ENCODE results near the gene GSK3A.

Gene GSK3A

DNA sequence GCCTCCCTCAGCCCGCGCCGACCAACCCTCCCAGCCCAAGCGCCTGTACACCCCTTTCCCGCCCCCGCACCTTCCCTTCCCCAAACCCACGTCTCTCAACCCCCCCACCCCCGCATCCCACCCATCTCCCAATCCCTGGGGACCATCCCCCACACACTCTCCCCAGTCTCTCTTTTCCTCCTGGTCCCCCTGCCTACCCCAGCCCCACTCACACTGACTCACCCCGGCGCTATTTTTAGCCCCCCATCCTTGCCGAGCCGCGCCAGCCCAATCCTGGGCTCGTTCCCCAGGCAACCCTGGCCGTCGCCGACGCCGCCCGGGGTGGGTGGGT lies 38.4 kb upstream of the GSK3A start:
- peak; percentile 83 for DNase-seq

DNA sequence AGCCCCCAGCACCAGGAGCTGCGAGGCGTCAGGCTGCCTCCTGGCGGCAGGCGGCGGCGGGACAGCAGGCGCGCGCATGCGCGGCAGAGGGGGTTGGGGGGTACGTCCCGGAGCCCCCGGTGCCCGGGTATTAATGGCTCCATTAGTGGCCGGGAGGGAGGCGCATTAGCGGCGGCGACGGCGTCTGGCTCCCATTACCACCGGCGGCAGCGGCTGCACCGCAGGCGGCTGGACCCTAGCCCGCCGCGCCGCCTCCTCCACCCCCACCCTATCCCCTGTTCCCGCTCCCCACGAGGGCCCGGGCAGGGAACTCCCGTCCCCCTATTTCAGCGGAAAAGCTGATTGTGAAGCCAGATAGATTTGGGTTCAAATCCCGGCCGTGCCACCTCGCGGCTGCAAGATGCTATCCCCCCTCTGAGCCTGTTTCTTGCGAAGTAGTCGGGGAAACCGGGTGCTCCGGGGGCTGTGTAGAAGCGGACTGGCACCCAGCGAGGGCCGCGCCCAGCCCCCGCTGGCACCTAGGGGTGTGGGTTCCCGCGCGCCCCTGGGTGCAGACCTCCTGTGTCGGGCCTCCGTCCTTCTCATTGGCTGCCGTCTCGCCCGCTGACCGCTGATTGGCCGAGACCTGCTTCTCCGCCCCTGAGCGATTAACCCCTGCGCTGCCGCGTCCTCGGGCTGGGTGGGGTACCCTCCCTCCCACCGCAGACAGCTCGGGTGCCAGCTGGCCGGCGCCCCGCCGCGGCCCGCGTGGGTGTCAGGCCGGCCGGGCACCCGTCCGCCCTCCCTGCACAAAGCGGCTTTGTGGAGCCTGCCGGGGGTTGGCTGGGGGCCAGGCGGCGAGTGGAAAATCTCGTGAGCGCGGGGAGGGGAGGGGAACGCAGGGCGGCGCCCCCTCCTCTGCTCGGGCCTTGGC lies 37.8 kb upstream of the GSK3A start:
- DNase-seq, result peak; percentile 94

DNA sequence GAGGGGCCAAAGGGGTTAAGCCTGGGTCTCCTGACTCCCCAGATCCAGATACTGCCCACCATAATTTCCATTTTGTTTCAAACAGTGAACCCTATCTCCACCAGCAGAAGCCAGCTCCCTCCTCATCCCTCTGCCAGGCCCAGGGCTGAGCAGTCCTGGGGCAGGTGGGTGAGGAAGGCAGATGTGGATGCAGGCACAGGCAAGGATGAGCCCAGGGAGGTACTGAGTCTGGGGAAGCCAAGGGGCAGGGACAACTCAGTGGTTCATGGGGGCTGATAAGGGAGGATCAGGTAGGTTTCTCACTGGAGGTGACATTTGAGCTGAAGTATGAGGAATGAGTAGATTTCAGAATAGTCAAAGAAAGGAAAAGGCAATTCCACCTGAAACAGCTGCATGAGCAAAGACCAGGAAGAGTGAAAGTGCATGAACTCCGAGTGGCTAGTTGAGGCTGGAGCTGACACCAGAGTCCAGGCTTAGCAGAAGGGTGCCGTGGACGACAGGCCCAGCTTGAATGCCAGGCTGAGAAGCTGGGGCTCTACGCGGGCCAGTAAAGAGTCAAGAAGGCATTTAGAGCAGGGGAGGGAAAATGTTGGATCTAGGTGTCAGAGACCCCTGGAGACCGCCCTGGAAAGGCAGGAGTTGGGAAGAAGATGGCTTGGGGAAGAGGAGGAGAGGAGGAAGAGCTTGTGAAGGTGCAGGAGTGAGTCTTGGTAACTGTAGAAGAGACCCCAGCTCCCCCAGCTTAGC lies 36.9 kb upstream of the GSK3A start:
- no peak for DNase-seq

GRCh38 chr19:42278452-42279154 lies 36.2 kb upstream of the GSK3A start:
- DNase-seq, result no peak

- DNase-seq, result no peak
Observed at GRCh38 chr19:42277821-42278451, 35.5 kb upstream of the GSK3A start.

GRCh38 chr19:42276821-42277220 lies 34.4 kb upstream of the GSK3A start:
- DNase-seq, result no peak

DNA sequence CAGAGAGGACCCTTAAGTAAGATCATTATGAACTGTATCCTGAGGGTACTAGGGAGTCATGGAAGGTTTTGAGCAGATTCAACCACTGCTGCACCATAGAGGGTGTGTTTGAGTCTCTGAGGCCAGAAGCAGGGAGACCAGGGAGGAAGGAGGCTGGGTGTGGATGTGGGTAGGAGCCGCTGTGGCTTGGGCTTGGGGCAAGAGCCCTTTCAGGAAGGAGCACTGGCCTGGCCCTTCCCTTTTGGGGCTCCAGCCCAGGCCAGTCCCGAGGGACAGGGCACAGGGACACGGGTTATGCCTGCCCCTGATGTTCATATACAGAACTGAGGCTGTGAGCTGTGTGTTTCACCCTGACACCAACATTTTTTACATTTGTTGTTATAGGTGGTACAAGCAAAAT lies 33.9 kb upstream of the GSK3A start:
- no peak for DNase-seq

- no peak for DNase-seq
Observed at GRCh38 chr19:42275517-42275916, 33.1 kb upstream of the GSK3A start.

DNA sequence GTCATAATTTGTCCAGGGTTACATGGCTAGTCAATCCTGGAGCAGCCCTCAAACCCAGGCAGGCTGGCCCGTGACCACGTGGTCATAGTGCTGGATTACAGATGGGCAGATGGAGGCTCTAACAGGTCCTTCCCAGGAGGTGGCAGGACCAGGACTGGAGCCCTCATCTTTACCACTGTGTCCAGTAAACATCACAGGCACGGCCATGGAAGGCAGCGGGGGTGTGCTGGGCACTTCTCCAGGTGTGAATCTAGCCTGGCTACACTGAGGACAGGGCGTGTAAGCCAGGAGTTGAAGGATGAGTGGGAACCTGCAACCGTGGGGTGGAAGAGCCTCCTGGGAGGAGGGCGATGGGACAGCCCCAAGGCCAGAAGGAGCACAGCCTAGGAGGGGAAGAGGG lies 32.7 kb upstream of the GSK3A start:
- no peak for DNase-seq

DNA sequence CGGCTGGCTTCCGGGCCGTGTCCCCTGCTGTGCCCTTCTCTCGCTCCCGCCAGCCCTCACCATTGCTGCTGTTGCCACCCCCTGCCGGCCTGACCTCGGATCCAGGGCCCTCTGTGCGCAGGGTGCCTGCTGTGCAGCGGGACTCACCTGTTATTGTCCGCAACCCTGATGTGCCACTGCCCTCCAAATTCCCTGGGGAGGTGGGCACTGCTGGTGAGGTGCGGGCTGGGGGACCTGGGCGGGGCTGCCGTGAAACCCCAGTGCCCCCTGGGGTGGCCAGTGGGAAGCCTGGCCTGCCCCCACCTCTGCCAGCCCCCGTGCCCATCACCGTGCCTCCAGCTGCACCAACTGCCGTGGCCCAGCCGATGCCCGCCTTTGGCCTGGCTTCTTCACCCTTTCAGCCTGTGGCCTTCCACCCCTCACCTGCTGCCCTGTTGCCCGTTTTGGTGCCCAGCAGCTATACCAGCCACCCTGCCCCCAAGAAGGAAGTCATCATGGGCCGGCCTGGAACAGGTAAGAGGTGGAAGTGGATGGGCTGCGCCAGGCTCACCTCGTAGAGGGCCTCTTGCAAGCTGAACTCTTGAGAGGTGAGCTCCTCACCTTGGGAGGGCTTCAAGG lies 31.8 kb upstream of the GSK3A start:
- DNase-seq, result no peak

DNA sequence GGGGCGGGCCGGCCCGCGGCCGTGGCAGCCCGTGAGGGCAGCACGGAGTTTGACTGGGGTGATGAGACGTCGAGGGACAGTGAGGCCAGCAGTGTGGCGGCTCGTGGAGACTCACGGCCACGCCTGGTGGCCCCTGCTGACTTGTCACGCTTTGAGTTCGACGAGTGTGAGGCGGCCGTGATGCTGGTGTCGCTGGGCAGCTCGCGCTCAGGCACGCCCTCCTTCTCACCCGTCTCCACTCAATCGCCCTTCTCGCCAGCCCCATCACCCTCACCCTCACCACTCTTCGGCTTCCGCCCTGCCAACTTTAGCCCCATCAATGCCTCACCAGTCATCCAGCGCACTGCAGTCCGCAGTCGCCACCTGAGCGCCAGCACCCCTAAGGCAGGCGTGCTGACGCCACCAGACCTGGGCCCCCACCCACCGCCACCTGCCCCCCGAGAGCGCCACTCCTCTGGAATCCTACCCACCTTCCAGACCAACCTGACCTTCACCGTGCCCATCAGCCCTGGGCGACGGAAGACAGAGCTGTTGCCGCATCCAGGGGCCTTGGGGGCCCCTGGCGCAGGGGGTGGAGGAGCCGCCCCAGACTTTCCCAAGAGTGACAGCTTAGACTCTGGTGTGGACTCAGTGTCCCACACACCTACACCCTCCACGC lies 31.1 kb upstream of the GSK3A start:
- no peak for DNase-seq

DNA sequence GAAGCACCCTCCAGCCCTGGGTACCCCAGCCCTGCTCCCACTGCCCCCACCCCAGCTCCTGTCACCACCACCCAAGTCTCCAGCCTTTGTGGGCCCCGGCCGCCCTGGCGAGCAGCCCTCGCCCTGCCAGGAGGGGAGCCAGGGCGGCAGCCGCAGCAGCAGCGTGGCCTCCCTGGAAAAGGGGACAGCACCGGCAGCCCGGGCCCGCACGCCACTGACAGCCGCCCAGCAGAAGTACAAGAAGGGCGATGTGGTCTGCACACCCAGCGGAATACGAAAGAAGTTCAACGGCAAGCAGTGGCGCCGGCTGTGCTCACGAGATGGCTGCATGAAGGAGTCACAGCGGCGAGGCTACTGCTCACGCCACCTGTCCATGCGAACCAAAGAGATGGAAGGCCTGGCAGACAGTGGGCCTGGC lies 30.6 kb upstream of the GSK3A start:
- no peak for DNase-seq

DNA sequence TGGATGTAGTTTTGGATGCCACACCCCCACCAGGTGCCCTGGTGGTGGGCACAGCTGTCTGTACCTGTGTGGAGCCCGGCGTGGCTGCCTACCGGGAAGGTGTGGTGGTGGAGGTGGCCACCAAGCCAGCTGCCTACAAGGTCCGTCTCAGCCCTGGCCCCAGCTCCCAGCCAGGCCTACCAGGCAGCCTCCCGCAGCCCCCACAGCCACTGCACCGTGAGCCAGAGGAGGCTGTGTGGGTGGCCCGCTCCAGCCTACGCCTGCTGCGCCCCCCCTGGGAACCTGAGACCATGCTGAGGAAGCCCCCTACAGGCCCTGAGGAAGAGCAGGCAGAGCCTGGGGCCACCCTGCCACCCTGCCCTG lies 30.1 kb upstream of the GSK3A start:
- DNase-seq, result no peak

DNA sequence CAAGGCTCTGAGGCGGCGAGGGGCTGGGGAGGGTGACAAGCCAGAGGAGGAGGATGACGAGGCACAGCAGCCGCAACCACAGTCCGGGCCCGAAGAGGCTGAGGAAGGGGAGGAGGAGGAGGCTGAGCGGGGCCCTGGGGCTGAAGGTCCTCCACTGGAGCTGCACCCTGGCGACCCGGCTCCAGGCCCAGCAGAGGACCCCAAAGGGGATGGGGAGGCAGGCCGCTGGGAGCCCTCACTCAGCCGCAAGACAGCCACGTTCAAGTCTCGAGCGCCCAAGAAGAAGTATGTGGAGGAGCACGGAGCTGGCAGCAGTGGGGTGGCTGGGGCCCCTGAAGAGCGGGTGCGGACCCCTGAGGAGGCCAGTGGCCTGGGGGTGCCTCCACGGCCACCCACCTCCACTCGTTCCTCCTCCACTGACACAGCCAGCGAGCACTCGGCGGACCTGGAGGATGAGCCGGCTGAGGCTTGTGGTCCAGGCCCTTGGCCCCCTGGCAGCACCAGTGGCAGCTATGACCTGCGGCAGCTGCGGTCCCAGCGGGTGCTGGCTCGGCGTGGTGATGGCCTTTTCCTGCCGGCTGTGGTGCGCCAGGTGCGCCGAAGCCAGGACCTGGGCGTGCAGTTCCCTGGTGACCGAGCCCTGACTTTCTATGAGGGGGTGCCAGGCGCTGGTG lies 29.6 kb upstream of the GSK3A start:
- no peak for DNase-seq

DNA sequence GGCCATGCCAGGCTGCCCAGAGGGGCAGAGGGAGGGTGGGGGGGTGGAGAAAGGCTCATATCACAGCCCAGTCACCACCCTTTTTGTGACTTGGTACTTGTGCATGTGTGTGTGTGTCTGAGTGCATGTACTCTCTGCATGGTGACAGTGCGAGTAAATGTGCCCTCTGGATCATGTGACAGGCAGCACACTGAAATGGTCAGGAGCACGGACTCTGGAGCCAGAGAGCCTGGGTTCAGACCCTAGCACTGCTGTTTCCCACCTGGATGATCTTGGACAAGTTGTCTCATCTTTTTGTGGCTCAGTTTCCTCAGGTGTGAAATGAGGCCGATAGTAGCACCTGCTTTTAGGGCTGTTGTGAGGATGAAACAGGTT lies 28.6 kb upstream of the GSK3A start:
- DNase-seq, result no peak

GRCh38 chr19:42270346-42271044 lies 28.1 kb upstream of the GSK3A start:
- DNase-seq, result peak; percentile 66

- DNase-seq, result no peak
Observed at GRCh38 chr19:42269478-42270345, 27.3 kb upstream of the GSK3A start.

GRCh38 chr19:42268704-42269477 lies 26.5 kb upstream of the GSK3A start, which contains the start of gene CIC:
Gene CIC, plus strand, starts transcription at chr19:42269252. Its CDS starts 2,532 bp downstream, at chr19:42271784.
- peak; percentile 100 for DNase-seq

DNA sequence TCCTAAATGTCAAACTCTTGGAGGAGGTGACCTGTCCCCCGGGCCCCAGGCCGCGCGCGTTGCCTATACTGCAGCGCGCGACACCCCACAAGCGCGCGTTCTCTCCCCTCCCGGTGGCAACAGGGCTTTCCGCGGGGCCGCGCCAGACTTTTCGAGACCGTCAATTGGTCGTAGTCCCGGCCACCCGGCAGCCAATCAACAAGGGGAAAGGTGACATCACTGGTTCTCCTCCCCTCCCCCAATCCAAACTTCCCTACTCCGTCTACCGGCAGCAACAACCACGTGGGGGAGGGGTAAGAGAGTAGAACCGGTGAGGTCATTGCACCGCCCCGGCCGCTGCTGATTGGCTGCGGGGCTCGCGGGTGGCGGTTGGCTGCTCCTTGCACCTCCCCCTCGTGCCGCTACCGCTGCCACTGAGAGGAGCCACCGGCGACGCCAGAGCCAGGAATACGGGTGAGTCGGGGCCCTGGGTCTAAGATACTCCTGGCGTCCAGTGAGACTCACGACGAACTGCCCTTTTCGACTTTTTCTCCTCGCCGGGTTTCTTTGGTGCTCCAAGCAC lies 25.8 kb upstream of the GSK3A start:
- DNase-seq, result peak; percentile 100
